Upper lobe of left lung (tissue), 6 donors: ENCODE measurements around the gene LIMK2. TPM values are rescaled to one million over a fixed set of nuclear protein-coding genes. Genes with fewer than 3 reads are reported as not detected.

Experiments
- ATAC-seq, 2 donors: fragments of 200-7000 bp; cut with Tn5 transposase; one replicate each; pipeline ENCODE4 v1.9.1; 2022; ENCODE audit warnings: mild to moderate bottlenecking in 2 of 2, moderate library complexity in 2 of 2; ENCODE audit not compliant: low FRiP score in 2 of 2
- DNase-seq, 2 donors: peaks; one replicate each; pipeline ENCODE4 v3.0.0-alpha.2; 2019 to 2020
- H3K27ac ChIP-seq, 4 donors: fragments of 200-600 bp; sonication (generic); one replicate each; pipeline ENCODE4 v1.5.1; 2016 to 2019
- H3K27me3 ChIP-seq, 4 donors: fragments of 200-600 bp; sonication (generic); one replicate each; pipeline ENCODE4 v1.5.1; 2017 to 2019
- H3K36me3 ChIP-seq, 4 donors: fragments of 200-600 bp; sonication (generic); one replicate each; pipeline ENCODE4 v1.5.1; 2016 to 2019
- H3K4me1 ChIP-seq, 4 donors: fragments of 200-600 bp; sonication (generic); one replicate each; pipeline ENCODE4 v1.5.1; 2018 to 2019
- H3K4me3 ChIP-seq, 4 donors: fragments of 200-600 bp; sonication (generic); one replicate each; pipeline ENCODE4 v1.5.1; 2017 to 2019; ENCODE audit warnings: mild to moderate bottlenecking in 2 of 4, moderate library complexity in 1 of 4
- H3K9me3 ChIP-seq, 4 donors: fragments of 200-600 bp; sonication (generic); one replicate each; pipeline ENCODE4 v1.5.1; 2018 to 2019
- EP300 ChIP-seq, 4 donors: sonication (generic); formaldehyde crosslinking; IDR thresholded peaks; one replicate each; pipeline ENCODE4 v1.5.1; 2017; ENCODE audit warnings: antibody characterized with exemption in 4 of 4, control low read depth in 2 of 4
- POLR2A ChIP-seq, 4 donors: fragments of 450-650 bp; IDR thresholded peaks; one replicate each; pipeline ENCODE4 v1.5.1; 2016 to 2017; ENCODE audit warnings: antibody characterized with exemption in 4 of 4, mild to moderate bottlenecking in 2 of 4
- POLR2AphosphoS5 ChIP-seq, 2 donors: sonication (generic); formaldehyde crosslinking; IDR thresholded peaks; one replicate each; pipeline ENCODE4 v1.5.1; 2017; ENCODE audit warnings: antibody characterized with exemption in 2 of 2
- WGBS, 2 donors: methylation state at CpG; one replicate each; pipeline ENCODE4 v1.1.5; 2017 to 2018; 5-methylcytosine and 5-hydroxymethylcytosine counted together
- small RNA-seq, 4 donors: library from RNA; depleted of rRNA; stranded (forward); fragments of <200 nt; gene quantifications; one replicate each; pipeline ENCODE3, GENCODE V24; 2016
- total RNA-seq, 6 donors: library from RNA; depleted of rRNA in 4 of 6; stranded (reverse); fragments of >200 nt in 4 of 6; gene quantifications; one replicate each; pipeline versions ENCODE4 v1.1.0 to v1.2.1, GENCODE V29; 2016 to 2021
- TF ChIP-seq, protein P1 (sequence below), 6 experiments: fragments of 450-650 bp in 4 of 6; fragments of 200-600 bp in 2 of 6; sonication (generic) in 2 of 6; IDR thresholded peaks; one replicate each; pipeline ENCODE4 v1.5.1; 2016 to 2019; ENCODE audit warnings: antibody characterized with exemption in 6 of 6
- donor health status: DM: no; HTN: no; CAD: no; lungs with moderate emphysema.
- donor health status: DM: no; HTN: yes; CAD: no; lungs with severe emphysema.

The LIMK2 gene
- total RNA-seq, 6 donors from 2014 or later = 44.5 to 141 (median 75.8) TPM

DNA sequence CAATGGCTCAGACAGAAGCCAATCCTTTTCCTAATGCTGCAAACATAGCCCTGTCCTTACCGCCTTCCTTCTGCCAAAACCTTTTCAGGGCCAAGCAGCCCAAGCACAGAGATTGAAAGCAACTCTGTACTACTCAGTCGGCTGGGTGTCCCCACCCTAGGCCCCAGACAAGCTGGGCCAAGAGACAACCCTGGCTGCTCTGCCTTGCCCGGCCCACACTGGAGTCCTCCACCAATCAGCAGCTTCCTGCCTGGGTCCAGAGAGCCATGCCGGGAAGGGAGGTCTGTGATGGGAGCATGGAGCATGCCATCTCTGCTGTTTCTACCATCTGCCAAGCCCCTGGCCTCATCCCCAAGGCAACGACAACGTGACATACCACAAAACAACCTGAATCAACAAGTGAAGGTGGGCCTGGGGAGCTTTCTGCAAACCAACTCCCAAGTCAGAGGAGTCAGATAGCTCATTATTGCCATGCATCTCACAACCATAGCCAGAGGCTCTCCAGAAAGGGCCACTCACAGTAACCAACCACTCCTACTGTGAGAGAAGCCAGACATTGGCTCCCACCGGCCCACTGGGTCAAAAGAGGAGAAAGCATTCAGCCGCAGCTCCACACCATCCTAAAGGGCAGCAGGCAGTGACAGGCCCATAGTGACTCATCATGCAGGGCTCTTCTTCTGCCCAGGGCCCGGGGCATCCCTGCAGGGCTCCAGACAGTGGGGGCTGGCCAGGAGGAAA, 115.9 kb downstream of the LIMK2 start:
- TF ChIP-seq, protein P1, sequence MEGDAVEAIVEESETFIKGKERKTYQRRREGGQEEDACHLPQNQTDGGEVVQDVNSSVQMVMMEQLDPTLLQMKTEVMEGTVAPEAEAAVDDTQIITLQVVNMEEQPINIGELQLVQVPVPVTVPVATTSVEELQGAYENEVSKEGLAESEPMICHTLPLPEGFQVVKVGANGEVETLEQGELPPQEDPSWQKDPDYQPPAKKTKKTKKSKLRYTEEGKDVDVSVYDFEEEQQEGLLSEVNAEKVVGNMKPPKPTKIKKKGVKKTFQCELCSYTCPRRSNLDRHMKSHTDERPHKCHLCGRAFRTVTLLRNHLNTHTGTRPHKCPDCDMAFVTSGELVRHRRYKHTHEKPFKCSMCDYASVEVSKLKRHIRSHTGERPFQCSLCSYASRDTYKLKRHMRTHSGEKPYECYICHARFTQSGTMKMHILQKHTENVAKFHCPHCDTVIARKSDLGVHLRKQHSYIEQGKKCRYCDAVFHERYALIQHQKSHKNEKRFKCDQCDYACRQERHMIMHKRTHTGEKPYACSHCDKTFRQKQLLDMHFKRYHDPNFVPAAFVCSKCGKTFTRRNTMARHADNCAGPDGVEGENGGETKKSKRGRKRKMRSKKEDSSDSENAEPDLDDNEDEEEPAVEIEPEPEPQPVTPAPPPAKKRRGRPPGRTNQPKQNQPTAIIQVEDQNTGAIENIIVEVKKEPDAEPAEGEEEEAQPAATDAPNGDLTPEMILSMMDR (IDR thresholded peaks at IDR 0.05) = no peak
- TF ChIP-seq POLR2AphosphoS5 (IDR thresholded peaks at IDR 0.05) (no peak), POLR2A (IDR thresholded peaks at IDR 0.05) (no peak), EP300 (IDR thresholded peaks at IDR 0.05) (no peak)
- peak in 1 of 2 donors; percentile 65 for ATAC-seq
- 85 to 96% methylated on average over 6 to 9 of the region's 9 CpGs for WGBS, 2 donors

DNA sequence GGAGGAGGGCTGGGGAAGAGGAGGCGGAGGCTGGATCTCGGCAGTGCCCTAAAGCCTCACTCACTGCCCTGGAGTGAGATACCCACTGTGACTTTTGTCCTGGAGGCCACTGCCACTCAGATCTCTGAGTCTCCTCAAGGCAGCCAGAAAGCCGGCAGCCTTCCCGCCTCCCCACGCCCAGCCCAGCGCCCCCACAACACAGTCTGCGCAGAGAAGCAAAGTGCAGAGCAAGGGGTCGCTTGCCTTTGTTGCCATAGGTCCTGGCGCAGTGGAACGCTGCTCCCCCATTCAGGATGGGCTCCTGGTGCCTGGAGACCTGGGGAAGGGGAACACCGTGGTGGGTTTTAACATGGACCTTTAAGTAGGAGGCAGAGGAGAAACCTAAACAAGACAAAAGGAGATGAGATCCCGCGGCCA, 116.5 kb downstream of the LIMK2 start:
- peaks cover 25 to 90% (median 68%) of the 10 kb centered on the region in 4 donors for H3K36me3 ChIP-seq
- no peaks in the 10 kb centered on the region for H3K27me3 ChIP-seq
- no peaks in the 10 kb centered on the region for H3K4me1 ChIP-seq
- TF ChIP-seq POLR2AphosphoS5 (IDR thresholded peaks at IDR 0.05) (no peak), POLR2A (IDR thresholded peaks at IDR 0.05) (no peak), EP300 (IDR thresholded peaks at IDR 0.05) (no peak)
- TF ChIP-seq, protein P1 (IDR thresholded peaks at IDR 0.05) = no peak
- H3K4me3 ChIP-seq = no peak overlapping the region
- WGBS, 2 donors = 94 to 95% methylated on average over 5 to 13 of the region's 13 CpGs
- H3K27ac ChIP-seq = no peak overlapping the region
- DNase-seq = no peak
- ATAC-seq = no peak
- H3K9me3 ChIP-seq = no peaks in the 10 kb centered on the region

More for the DNA sequence above, 115.9 kb downstream of the LIMK2 start:
- H3K4me1 ChIP-seq = peaks cover 0 to 5% (median 0%) of the 10 kb centered on the region in 4 donors
- no peak overlapping the region for H3K27ac ChIP-seq
- H3K9me3 ChIP-seq = no peaks in the 10 kb centered on the region
- no peak overlapping the region for H3K4me3 ChIP-seq
- DNase-seq = no peak
- no peaks in the 10 kb centered on the region for H3K27me3 ChIP-seq
- peaks cover 25 to 86% (median 65%) of the 10 kb centered on the region in 4 donors for H3K36me3 ChIP-seq

DNA sequence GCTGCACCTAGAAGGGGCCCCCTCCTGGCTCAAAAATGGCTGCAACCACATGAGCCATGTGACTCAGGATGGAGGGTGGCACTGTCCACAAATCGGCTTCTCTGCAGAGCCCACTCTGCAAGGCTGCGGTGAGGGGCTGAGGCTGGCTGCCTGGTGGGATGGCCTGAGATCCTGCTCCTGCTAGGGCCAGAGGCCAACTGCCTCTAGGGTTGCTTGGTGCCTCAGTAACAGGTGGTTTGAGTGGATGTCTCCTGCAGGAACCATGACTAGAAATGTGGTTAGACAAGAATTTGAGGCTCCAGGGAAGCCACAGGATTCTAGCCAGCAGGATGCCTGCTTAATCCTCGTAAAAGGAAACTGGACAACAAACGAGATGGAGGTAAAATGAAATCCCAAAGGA, 116.9 kb downstream of the LIMK2 start:
- DNase-seq (no peak), ATAC-seq (no peak)
- peaks cover 25 to 95% (median 72%) of the 10 kb centered on the region in 4 donors for H3K36me3 ChIP-seq
- no peak for TF ChIP-seq POLR2A (IDR thresholded peaks at IDR 0.05)
- no peaks in the 10 kb centered on the region for H3K9me3 ChIP-seq
- H3K27ac ChIP-seq = no peak overlapping the region
- 83 to 88% methylated on average over 4 of the region's 4 CpGs for WGBS, 2 donors
- no peak overlapping the region for H3K4me3 ChIP-seq
- no peaks in the 10 kb centered on the region for H3K27me3 ChIP-seq
- H3K4me1 ChIP-seq = peaks cover 0 to under 1% (median 0%) of the 10 kb centered on the region in 4 donors

Small RNAs within 50 kb of the gene (small RNA-seq; reads per million reads assigned to genes)
- gene RF00019 (0 reads per million in 4 donors), gene RNA5SP496 (0 reads per million in 4 donors), gene RNU6-1128P (0 reads per million in 4 donors)

Other genes with a start within 250 kb of the LIMK2 start
- 10 to 100 TPM; 13.8 to 54.5 (median 20.6) TPM for gene MORC2, start 243.5 kb upstream of the LIMK2 start, total RNA-seq
- 100 to 1,000 TPM in 1 of 6 donors, 10 to 100 TPM in 5; 51.8 to 135 (median 54.2) TPM for gene TUG1, start 243.0 kb upstream of the LIMK2 start, total RNA-seq
- 100 to 1,000 TPM in 1 of 6 donors, 10 to 100 TPM in 5; 26.1 to 104 (median 47.3) TPM for gene SMTN, start 131.0 kb upstream of the LIMK2 start, total RNA-seq
- gene SELENOM, start 104.7 kb upstream of the LIMK2 start, total RNA-seq = 100 to 1,000 TPM in 3 of 6 donors, 10 to 100 TPM in 3; 51.3 to 154 (median 99.7) TPM
- 10 to 100 TPM in 1 of 6 donors, 1 to 10 TPM in 5; 3.0 to 28.3 (median 6.2) TPM for gene INPP5J, start 89.3 kb upstream of the LIMK2 start, total RNA-seq
- 1 to 10 TPM in 5 of 6 donors, under 1 TPM in 1; 0.79 to 8.1 (median 5.5) TPM for gene PLA2G3, start 71.8 kb upstream of the LIMK2 start, total RNA-seq
- 10 to 100 TPM; 17.8 to 40.0 (median 34.1) TPM for gene RNF185, start 52.1 kb upstream of the LIMK2 start, total RNA-seq
- 10 to 100 TPM; 38.9 to 97.1 (median 65.8) TPM for gene PIK3IP1, start 80.2 kb downstream of the LIMK2 start, total RNA-seq
- gene PATZ1, start 134.0 kb downstream of the LIMK2 start, total RNA-seq = 10 to 100 TPM; 18.2 to 29.7 (median 24.0) TPM
- gene DRG1, start 187.3 kb downstream of the LIMK2 start, total RNA-seq = 10 to 100 TPM; 32.8 to 49.3 (median 44.0) TPM